Stimulated activated CD8-positive, alpha-beta memory T cell treated with anti-CD3 and anti-CD28 coated beads, Interleukin-4, amount 100 ng/mL, for 1 hour (primary cell): ENCODE results near the gene P2RX7.
A peak's percentile ranks its signal among the peaks of the same experiment; 100 is the strongest.
"Not testable (repeated sequence)": the region's sequence is repeated elsewhere in the genome, so short reads cannot be mapped to it uniquely, and the experiment has no call there.

Source experiments
- DNase-seq, 2 donors: peaks; one replicate each; pipeline ENCODE4 v3.0.0-alpha.2; 2020; ENCODE audit warnings: low read depth in 2 of 2, low spot score in 1 of 2

The P2RX7 gene

GRCh38 chr12:121202407-121203355, 70.0 kb downstream of the P2RX7 start:
- DNase-seq = no peak

- DNase-seq = no peak
These were observed 70.8 kb downstream of the P2RX7 start for GRCh38 chr12:121203482-121203881.

GRCh38 chr12:121205491-121205890, 72.8 kb downstream of the P2RX7 start:
- no peak for DNase-seq

- DNase-seq = not testable (repeated sequence)
These were observed 75.9 kb downstream of the P2RX7 start for GRCh38 chr12:121208571-121208970.

GRCh38 chr12:121209221-121209620, 76.5 kb downstream of the P2RX7 start:
- DNase-seq = no peak

DNA sequence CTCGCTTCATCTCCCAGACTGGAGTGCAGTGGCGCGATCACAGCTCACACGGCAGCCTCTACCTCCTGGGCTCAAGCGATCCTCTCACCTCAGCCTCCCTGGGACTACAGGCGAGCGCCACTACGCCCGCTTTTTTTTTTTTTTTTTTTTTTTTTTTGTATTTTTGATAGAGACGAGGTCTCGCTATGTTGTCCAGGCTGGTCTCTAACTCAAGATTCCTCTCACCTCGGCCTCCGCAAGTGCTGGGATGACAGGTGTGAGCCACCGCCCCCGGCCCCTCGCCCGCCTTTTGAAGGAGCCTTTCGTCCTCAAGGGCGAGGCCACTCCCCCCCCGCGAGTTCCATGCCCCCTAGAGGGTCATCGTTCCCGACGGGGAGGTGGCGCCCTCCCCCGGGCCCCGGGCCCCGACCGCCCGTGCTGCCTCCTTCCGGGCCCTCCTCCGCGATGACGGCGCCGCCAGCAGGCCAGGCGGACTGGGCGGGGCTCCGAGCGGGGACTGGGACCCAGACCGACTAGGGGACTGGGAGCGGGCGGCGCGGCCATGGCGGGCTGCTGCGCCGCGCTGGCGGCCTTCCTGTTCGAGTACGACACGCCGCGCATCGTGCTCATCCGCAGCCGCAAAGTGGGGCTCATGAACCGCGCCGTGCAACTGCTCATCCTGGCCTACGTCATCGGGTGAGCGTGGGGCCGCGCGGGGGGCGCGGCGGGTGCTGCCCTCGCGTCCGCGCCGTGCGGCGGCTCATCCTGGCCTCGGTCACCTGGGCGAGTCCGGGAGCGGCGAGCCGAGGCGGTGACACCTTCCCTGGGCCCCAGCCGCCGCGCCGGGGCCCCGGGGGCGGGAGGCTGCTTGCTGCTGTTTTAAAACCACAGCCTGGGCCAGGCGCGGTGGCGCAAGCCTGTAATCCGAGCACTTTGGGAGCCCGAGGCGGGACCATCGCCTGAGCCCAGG, 77.2 kb downstream of the P2RX7 start, which contains the start of gene P2RX4:
P2RX4 (plus strand) TSS at position 506 of the 949 bp plus-strand sequence; CDS start at position 542, 36 bp downstream.
- DNase-seq = peak; percentile 54 to 68

- no peak for DNase-seq
These were observed 80.2 kb downstream of the P2RX7 start for GRCh38 chr12:121212875-121213274.

DNA sequence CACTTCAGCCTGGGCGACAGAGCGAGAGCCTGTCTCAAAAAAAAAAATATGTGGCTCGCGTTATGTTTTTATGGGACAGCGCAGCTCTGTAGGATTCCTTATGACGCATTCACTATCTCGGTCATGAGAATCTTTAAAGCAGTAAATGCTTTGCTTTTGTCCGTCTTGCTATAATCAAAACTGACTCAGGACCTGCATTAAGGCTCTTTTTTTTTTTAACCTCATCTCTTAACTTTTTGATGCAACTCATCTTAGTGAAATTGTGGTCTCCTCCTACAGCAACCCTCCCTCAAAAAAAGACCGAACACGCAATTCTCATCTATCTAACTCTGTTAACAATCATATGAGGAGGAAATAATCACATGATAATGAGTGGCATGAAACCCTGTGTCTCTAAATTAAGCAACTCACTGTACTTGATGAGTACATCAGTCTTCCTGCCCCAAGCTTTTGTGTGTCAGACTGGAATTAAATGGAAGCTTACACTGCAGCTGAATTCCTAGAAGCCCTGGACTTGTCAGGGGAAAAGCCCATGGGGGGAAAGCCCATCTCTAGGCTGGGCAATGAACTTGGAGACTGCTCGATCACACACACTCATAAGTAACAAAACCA, 81.6 kb downstream of the P2RX7 start:
- DNase-seq = no peak

DNA sequence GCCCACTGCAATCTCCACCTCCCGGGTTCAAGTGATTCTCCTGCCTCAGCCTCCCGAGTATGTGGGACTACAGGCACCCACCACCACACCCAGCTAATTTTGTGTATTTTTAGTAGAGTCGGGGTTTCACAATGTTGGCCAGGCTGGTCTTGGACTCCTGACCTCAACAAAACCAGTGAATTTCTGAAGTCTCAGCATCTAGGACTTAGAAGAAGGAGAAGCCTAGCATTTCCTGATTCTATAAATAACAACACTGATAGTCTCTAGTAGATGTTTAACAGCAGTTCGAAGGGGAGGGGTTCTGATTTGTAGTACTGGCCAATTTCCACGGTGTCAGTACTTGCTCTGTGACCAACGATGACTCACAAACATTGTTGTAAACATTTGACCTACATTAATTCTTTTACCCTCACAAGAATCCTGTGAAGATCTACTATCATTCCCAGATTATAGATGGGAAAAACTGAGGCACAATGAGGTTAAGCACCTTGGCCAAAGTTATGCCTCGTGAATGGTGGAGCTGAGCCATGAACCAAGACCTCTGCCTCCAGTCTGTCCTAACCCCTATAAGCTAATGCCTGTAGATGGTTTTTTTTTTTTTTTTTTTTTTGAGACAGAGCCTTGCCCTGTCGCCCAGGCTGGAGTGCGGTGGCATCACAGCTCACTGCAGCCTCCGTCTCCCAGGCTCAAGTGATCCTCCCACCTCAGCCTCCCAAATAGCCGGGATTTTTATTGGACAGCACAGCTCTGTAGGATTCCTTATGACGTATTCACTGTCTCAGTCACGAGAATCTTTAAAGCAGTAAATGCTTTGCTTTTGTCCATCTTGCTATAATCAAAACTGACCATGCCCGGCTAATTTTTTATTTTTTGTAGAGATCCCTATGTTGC, 82.4 kb downstream of the P2RX7 start:
- DNase-seq = no peak

GRCh38 chr12:121216102-121216501, 83.4 kb downstream of the P2RX7 start:
- no peak for DNase-seq

GRCh38 chr12:121217063-121217462, 84.4 kb downstream of the P2RX7 start:
- DNase-seq = no peak

DNA sequence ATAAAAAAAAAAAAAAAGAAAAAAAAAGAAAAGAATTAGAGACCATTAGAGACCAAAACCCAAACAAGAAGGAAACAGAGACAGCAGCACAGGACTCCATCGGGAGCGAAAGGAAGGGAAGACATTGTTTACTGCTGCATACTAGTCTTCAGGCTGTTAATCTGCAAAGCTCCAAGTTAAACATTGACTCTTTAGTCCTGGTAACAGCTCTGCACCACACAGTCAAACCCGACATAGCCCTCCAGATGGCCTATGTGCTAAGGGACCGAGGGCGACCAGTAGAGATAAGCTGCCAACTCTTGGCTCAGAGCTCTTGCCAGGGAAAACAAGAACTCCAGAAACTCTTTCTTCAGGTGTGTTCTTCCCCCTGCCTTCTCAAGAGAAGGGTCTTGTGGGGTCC, 85.1 kb downstream of the P2RX7 start:
- no peak for DNase-seq

- no peak for DNase-seq
These were observed 86.1 kb downstream of the P2RX7 start for GRCh38 chr12:121218588-121219352.

DNA sequence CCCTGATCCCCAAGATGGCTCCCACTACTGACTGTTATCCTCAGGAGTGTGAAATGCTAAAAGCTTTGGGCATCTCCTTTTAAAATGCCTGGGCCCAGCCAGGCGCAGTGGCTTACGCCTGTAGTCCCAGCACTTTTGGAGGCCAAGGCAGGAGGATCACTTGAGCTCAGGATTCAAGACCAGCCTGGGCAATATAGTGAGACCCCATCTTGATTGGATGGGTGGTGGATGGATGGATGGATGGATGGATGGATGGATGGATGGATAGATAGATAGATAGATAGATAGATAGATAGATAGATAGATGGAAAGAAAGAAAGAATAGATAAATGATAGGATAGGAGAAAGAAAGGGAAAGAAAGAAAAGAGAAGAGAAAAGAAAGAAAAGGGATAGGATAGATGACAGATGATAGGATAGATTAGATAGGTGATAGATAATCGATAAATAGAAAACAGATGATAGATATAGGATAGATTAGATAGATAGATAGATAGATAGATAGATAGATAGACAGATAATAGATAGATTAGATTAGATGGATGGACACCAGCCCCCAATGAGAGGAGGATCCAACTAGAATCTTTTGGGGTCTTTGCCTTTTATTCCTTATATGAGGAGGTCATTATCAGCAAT, 86.8 kb downstream of the P2RX7 start:
- no peak for DNase-seq

- no peak for DNase-seq
These were observed 90.2 kb downstream of the P2RX7 start for GRCh38 chr12:121222847-121223246.

GRCh38 chr12:121223292-121224285, 90.9 kb downstream of the P2RX7 start:
- no peak for DNase-seq

DNA sequence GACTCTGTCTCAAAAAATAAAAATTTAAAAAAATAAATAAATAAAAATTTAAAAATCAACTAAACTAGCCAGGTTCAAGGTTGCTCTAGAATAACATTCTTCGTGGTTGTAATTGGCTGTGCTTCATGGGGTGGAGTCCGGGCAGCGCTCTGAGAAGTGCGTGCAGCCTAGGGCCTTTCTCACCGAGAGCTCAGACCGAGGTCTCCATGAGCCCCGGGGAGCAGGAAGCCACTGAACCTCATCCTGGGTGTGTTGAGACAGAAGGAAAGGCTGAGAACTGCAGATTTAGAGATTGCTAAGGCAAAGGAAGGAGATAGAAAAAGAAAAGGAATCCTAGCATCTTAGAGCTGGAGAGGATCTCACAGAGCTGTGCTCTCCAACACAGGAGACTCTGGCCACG, 91.9 kb downstream of the P2RX7 start:
- DNase-seq = no peak

DNA sequence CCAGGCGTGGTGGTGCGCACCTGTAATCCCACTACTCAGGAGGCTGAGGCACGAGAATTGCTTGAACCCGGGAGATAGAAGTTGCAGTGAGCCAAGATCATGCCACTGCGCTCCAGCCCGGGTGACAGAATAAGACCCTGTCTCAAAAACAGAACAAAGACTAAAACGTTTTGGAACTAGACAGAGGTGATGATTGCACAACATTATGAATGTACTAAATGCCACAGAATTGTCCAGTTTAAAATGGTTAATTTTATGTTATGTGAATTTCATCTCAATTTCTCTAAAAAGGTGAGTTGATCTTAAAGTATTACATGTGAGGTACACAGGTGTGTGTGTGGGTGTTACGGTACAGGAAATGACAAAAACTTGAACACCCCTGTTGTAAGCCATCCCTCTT, 93.7 kb downstream of the P2RX7 start:
- DNase-seq = no peak
